ENCODE results near the gene ARRB1. TPM values are rescaled to one million over a fixed set of nuclear protein-coding genes. Genes with fewer than 3 reads are reported as not detected.

The ARRB1 gene
- total RNA-seq, 1 donor from 2014 or later = 16.6 TPM

DNA sequence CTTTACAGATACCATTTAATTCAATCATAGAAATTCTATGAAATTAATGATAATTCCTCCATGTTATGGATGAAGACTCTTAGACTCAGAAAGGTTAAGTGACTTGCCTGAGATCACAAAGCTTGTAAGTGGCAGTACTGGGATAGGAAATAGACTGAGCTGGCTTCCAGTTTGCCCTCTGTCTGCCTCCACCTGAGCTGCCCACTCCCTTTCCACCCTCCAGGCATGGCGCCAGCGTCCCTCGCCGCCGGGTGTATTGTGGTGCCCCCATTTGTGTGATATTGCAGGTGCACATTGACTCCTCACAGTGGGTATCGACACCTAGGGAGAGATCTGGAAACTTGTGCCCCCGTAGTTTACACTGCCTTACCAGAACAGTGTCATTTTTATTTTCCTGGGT, 38.5 kb upstream of the ARRB1 start:
- no peaks in the 10 kb centered on the region for H3K36me3 Mint-ChIP-seq (ENCODE audit: low read depth)

GRCh38 chr11:75389276-75389605, 37.8 kb upstream of the ARRB1 start:
- Mint-ChIP-seq H3K4me3 (ENCODE audit: unreplicated experiment) (no peak overlapping the region), H3K27me3 (ENCODE audit: low read depth) (no peaks in the 10 kb centered on the region), H3K36me3 (ENCODE audit: low read depth) (no peaks in the 10 kb centered on the region), H3K27ac (ENCODE audit: unreplicated experiment) (no peak overlapping the region), H3K9me3 (ENCODE audit: low read depth) (no peaks in the 10 kb centered on the region), H3K4me1 (ENCODE audit: low read depth) (peaks cover 11% of the 10 kb centered on the region)
- DNase-seq (ENCODE audit: low spot score) = no peak
- TF ChIP-seq, protein P1, sequence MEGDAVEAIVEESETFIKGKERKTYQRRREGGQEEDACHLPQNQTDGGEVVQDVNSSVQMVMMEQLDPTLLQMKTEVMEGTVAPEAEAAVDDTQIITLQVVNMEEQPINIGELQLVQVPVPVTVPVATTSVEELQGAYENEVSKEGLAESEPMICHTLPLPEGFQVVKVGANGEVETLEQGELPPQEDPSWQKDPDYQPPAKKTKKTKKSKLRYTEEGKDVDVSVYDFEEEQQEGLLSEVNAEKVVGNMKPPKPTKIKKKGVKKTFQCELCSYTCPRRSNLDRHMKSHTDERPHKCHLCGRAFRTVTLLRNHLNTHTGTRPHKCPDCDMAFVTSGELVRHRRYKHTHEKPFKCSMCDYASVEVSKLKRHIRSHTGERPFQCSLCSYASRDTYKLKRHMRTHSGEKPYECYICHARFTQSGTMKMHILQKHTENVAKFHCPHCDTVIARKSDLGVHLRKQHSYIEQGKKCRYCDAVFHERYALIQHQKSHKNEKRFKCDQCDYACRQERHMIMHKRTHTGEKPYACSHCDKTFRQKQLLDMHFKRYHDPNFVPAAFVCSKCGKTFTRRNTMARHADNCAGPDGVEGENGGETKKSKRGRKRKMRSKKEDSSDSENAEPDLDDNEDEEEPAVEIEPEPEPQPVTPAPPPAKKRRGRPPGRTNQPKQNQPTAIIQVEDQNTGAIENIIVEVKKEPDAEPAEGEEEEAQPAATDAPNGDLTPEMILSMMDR (IDR thresholded peaks at IDR 0.05) = no peak

More for the DNA sequence above, 38.5 kb upstream of the ARRB1 start:
- Mint-ChIP-seq H3K27ac (ENCODE audit: unreplicated experiment) (no peak overlapping the region), H3K9me3 (ENCODE audit: low read depth) (no peaks in the 10 kb centered on the region), H3K4me3 (ENCODE audit: unreplicated experiment) (no peak overlapping the region), H3K4me1 (ENCODE audit: low read depth) (peaks cover 6% of the 10 kb centered on the region), H3K27me3 (ENCODE audit: low read depth) (no peaks in the 10 kb centered on the region)
- TF ChIP-seq, protein P1 (IDR thresholded peaks at IDR 0.05) = no peak
- no peak for DNase-seq (ENCODE audit: low spot score)

GRCh38 chr11:75388386-75389275, 37.2 kb upstream of the ARRB1 start:
- Mint-ChIP-seq H3K27ac (ENCODE audit: unreplicated experiment) (no peak overlapping the region), H3K9me3 (ENCODE audit: low read depth) (no peaks in the 10 kb centered on the region), H3K36me3 (ENCODE audit: low read depth) (no peaks in the 10 kb centered on the region), H3K27me3 (ENCODE audit: low read depth) (no peaks in the 10 kb centered on the region), H3K4me3 (ENCODE audit: unreplicated experiment) (no peak overlapping the region), H3K4me1 (ENCODE audit: low read depth) (peaks cover 11% of the 10 kb centered on the region)
- TF ChIP-seq, protein P1 (IDR thresholded peaks at IDR 0.05) = peak; percentile 93
- no peak for DNase-seq (ENCODE audit: low spot score)

- Mint-ChIP-seq H3K27me3 (ENCODE audit: low read depth) (no peaks in the 10 kb centered on the region), H3K9me3 (ENCODE audit: low read depth) (no peaks in the 10 kb centered on the region), H3K4me3 (ENCODE audit: unreplicated experiment) (no peak overlapping the region), H3K36me3 (ENCODE audit: low read depth) (no peaks in the 10 kb centered on the region), H3K27ac (ENCODE audit: unreplicated experiment) (no peak overlapping the region), H3K4me1 (ENCODE audit: low read depth) (peaks cover 11% of the 10 kb centered on the region)
- DNase-seq (ENCODE audit: low spot score) = no peak
- TF ChIP-seq, protein P1 (IDR thresholded peaks at IDR 0.05) = no peak
Observed at GRCh38 chr11:75387736-75388294, 36.4 kb upstream of the ARRB1 start.

GRCh38 chr11:75386942-75387630, 35.6 kb upstream of the ARRB1 start:
- H3K27me3 Mint-ChIP-seq (ENCODE audit: low read depth) = no peaks in the 10 kb centered on the region
- peaks cover 11% of the 10 kb centered on the region for H3K4me1 Mint-ChIP-seq (ENCODE audit: low read depth)
- no peak for DNase-seq (ENCODE audit: low spot score)
- H3K9me3 Mint-ChIP-seq (ENCODE audit: low read depth) = no peaks in the 10 kb centered on the region
- no peak overlapping the region for H3K4me3 Mint-ChIP-seq (ENCODE audit: unreplicated experiment)
- H3K36me3 Mint-ChIP-seq (ENCODE audit: low read depth) = no peaks in the 10 kb centered on the region
- TF ChIP-seq, protein P1 (IDR thresholded peaks at IDR 0.05) = no peak
- H3K27ac Mint-ChIP-seq (ENCODE audit: unreplicated experiment) = peak overlapping the region; percentile 61
